ENCODE measurements around the gene SCUBE1. TPM values are rescaled to one million over a fixed set of nuclear protein-coding genes. Genes with fewer than 3 reads are reported as not detected.

Gene SCUBE1
- total and polyA plus RNA-seq, 10 of the 15 experiments (the other 5 are each of a cell fraction or from before 2014, with no cell fraction given) = not detected

DNA sequence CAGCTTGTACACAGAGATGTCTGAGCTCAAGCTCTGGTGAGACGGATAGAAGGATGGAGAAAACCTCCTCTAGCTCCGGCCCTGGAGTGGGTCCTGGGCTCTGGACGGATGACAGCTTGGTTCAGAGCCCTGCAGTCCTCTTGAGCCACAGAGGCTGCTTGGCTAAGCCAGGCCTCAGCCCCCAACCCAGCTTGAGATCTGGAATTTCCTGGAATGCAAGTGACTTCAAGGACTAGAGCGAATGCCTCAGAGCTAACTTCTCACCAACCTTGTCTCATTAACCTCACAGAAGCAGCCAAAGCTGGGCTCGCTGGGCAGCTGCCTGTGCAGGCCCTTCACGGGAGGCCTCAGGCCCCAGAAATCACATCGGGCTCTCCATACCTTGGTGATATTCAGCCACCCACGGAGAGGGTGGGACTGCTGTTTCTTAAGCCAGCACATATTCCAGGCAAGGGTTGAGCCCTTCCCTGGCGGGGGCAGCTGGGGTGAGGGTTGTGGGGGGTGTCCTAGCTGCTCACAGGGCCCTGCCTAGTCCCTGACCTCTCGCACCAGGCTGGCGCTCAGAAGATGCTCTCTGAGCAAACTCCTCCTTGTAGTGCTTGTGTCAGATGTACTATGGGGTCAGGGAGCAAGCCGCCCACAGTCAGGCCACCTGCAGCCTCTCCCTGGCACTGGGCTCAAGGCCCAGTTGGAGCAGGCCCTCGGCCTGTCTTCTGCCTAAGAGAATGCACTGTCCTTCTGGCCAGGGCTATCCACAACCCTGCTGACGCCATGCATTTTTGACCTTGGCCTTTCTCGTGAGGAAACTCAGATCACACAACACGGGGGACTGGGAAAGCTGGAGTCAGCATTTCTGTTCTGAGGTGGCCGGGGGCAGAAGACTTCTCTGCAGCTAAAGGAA lies 82.6 kb downstream of the SCUBE1 start:
- intact Hi-C loops (cut with micrococcal nuclease; ENCODE audit: unreplicated experiment) = no loop called here
- ChIA-PET SMC1A (ENCODE audit: uncharacterized antibody, unreplicated experiment) (interaction anchor here (1.3 to 1.7 kb wide), 3 partner anchors 9 to 29 kb away, joined by 3 to 6 read pairs (median 4); no protein-coding TSS in a partner anchor), RAD21 (ENCODE audit: unreplicated experiment) (interaction anchor here (0.8 kb wide), 1 partner anchor 29 kb away, joined by 4 read pairs; no protein-coding TSS in a partner anchor), POLR2A (no interaction called here), CTCF (interaction anchor here (1.0 kb wide), 2 partner anchors 31 to 85 kb away, joined by 3 to 4 read pairs; no protein-coding TSS in a partner anchor)
- H3K27ac ChIP-seq (ENCODE audit: control insufficient read depth, insufficient read depth) = no peak overlapping the region
- H3K9me3 ChIP-seq (replicated peaks; ENCODE audit: control insufficient read depth, insufficient read depth, low read length) = no peaks in the 10 kb centered on the region
- H3K4me2 ChIP-seq (ENCODE audit: control insufficient read depth, insufficient read depth) = no peak overlapping the region
- no peak for TF ChIP-seq MYB (IDR thresholded peaks at IDR 0.05; ENCODE audit: borderline replicate concordance, low read depth, low read length)
- TF ChIP-seq NFXL1 (IDR thresholded peaks at IDR 0.05; ENCODE audit: borderline replicate concordance) = no peak
- H3K4me3 ChIP-seq = no peak overlapping the region
- H3K4me1 ChIP-seq (ENCODE audit: control insufficient read depth, insufficient read depth, low read length) = peaks cover 37% of the 10 kb centered on the region
- peaks cover 2 to 4% of the 10 kb centered on the region in 2 experiments; a peak in 2 of 4 replicates for H3K27me3 ChIP-seq (replicated peaks in 1 of 2; ENCODE audit: control insufficient read depth in 2 of 2, insufficient read depth in 2 of 2, low read length in 1 of 2)
- no peak for FAIRE-seq
- no peak overlapping the region for H2AFZ ChIP-seq (ENCODE audit: control insufficient read depth, low read depth, low read length)
- in situ Hi-C loops (cut with MboI) = no loop called here
- no peaks in the 10 kb centered on the region for H3K36me3 ChIP-seq (ENCODE audit: control insufficient read depth in 2 of 2, insufficient read depth in 2 of 2, low read length in 1 of 2)
- no peaks in the 10 kb centered on the region for H4K20me1 ChIP-seq (ENCODE audit: control insufficient read depth, insufficient read depth)
- BruUV-seq (replicated peaks) = no TSS peak
- no peaks in the 10 kb centered on the region for H3K79me2 ChIP-seq (ENCODE audit: control insufficient read depth, insufficient read depth, low read length)
- no peak for DNase-seq (ENCODE audit: low read depth, low spot score)
- ATAC-seq = no peak
- H3K9ac ChIP-seq (ENCODE audit: control insufficient read depth, insufficient read depth, low read length) = no peak overlapping the region
- WGBS (ENCODE audit: insufficient coverage, insufficient replicate concordance, low lambda C conversion rate, missing lambda C conversion rate) = 54% methylated on average over 17 of the region's 17 CpGs

- ChIA-PET SMC1A (ENCODE audit: uncharacterized antibody, unreplicated experiment) (interaction anchor here (1.0 kb wide), 1 partner anchor 8 kb away, joined by 3 read pairs; no protein-coding TSS in a partner anchor), RAD21 (ENCODE audit: unreplicated experiment) (no interaction called here), POLR2A (no interaction called here), CTCF (no interaction called here)
- 48% methylated on average over 20 of the region's 20 CpGs for WGBS (ENCODE audit: insufficient coverage, insufficient replicate concordance, low lambda C conversion rate, missing lambda C conversion rate)
- no peak overlapping the region for H3K27ac ChIP-seq (ENCODE audit: control insufficient read depth, insufficient read depth)
- no peak for DNase-seq (ENCODE audit: low read depth, low spot score)
- no peak overlapping the region for H3K4me3 ChIP-seq
- intact Hi-C loops (cut with micrococcal nuclease; ENCODE audit: unreplicated experiment) = no loop called here
- H3K27me3 ChIP-seq (replicated peaks in 1 of 2; ENCODE audit: control insufficient read depth in 2 of 2, insufficient read depth in 2 of 2, low read length in 1 of 2) = peaks cover 0 to 4% of the 10 kb centered on the region in 2 experiments; a peak in 3 of 4 replicates
- no peak overlapping the region for H3K4me2 ChIP-seq (ENCODE audit: control insufficient read depth, insufficient read depth)
- no peak for ATAC-seq
- no peak for FAIRE-seq
- no TSS peak for BruUV-seq (replicated peaks)
- no peak overlapping the region for H3K9ac ChIP-seq (ENCODE audit: control insufficient read depth, insufficient read depth, low read length)
- H2AFZ ChIP-seq (ENCODE audit: control insufficient read depth, low read depth, low read length) = no peak overlapping the region
- peaks cover 13% of the 10 kb centered on the region for H3K4me1 ChIP-seq (ENCODE audit: control insufficient read depth, insufficient read depth, low read length)
- H3K9me3 ChIP-seq (replicated peaks; ENCODE audit: control insufficient read depth, insufficient read depth, low read length) = no peaks in the 10 kb centered on the region
- in situ Hi-C loops (cut with MboI) = no loop called here
- H3K79me2 ChIP-seq (ENCODE audit: control insufficient read depth, insufficient read depth, low read length) = no peaks in the 10 kb centered on the region
- no peaks in the 10 kb centered on the region for H3K36me3 ChIP-seq (ENCODE audit: control insufficient read depth in 2 of 2, insufficient read depth in 2 of 2, low read length in 1 of 2)
- no peaks in the 10 kb centered on the region for H4K20me1 ChIP-seq (ENCODE audit: control insufficient read depth, insufficient read depth)
- TF ChIP-seq ELK1 (IDR thresholded peaks at IDR 0.05; ENCODE audit: low read depth, low read length) (no peak), IKZF1 (conservative IDR thresholded peaks at IDR 0.05) (no peak), BRCA1 (IDR thresholded peaks at IDR 0.05; ENCODE audit: low read depth, low read length) (no peak), TARDBP (IDR thresholded peaks at IDR 0.05; ENCODE audit: borderline replicate concordance) (no peak), HDGF (IDR thresholded peaks at IDR 0.05) (no peak), NR2C2 (IDR thresholded peaks at IDR 0.05; ENCODE audit: borderline replicate concordance, control insufficient read depth, insufficient read length, low read depth) (no peak), MYB (IDR thresholded peaks at IDR 0.05; ENCODE audit: borderline replicate concordance, low read depth, low read length) (no peak)
- TF ChIP-seq, protein P1, sequence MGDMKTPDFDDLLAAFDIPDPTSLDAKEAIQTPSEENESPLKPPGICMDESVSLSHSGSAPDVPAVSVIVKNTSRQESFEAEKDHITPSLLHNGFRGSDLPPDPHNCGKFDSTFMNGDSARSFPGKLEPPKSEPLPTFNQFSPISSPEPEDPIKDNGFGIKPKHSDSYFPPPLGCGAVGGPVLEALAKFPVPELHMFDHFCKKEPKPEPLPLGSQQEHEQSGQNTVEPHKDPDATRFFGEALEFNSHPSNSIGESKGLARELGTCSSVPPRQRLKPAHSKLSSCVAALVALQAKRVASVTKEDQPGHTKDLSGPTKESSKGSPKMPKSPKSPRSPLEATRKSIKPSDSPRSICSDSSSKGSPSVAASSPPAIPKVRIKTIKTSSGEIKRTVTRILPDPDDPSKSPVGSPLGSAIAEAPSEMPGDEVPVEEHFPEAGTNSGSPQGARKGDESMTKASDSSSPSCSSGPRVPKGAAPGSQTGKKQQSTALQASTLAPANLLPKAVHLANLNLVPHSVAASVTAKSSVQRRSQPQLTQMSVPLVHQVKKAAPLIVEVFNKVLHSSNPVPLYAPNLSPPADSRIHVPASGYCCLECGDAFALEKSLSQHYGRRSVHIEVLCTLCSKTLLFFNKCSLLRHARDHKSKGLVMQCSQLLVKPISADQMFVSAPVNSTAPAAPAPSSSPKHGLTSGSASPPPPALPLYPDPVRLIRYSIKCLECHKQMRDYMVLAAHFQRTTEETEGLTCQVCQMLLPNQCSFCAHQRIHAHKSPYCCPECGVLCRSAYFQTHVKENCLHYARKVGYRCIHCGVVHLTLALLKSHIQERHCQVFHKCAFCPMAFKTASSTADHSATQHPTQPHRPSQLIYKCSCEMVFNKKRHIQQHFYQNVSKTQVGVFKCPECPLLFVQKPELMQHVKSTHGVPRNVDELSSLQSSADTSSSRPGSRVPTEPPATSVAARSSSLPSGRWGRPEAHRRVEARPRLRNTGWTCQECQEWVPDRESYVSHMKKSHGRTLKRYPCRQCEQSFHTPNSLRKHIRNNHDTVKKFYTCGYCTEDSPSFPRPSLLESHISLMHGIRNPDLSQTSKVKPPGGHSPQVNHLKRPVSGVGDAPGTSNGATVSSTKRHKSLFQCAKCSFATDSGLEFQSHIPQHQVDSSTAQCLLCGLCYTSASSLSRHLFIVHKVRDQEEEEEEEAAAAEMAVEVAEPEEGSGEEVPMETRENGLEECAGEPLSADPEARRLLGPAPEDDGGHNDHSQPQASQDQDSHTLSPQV (IDR thresholded peaks at IDR 0.05) = no peak
Observed at GRCh38 chr22:43257961-43258360, 85.2 kb downstream of the SCUBE1 start.

Data from GM12878 (cell line).